ENCODE results near the gene GAL3ST3.

The GAL3ST3 gene

GRCh38 chr11:66068923-66069714 lies 20.2 kb upstream of the GAL3ST3 start:
- peak; percentile 91 for DNase-seq (ENCODE audit: low read depth)
- TF ChIP-seq CTCF (conservative IDR thresholded peaks at IDR 0.05; ENCODE audit: low read length) = peak; percentile 51
- H3K4me3 ChIP-seq (ENCODE audit: low read length) = peak overlapping the region; percentile 56

GRCh38 chr11:66068154-66068821 lies 19.3 kb upstream of the GAL3ST3 start:
- TF ChIP-seq CTCF (conservative IDR thresholded peaks at IDR 0.05; ENCODE audit: low read length) = peak; percentile 87
- H3K4me3 ChIP-seq (ENCODE audit: low read length) = no peak overlapping the region
- DNase-seq (ENCODE audit: low read depth) = peak; percentile 60

- no peak for TF ChIP-seq CTCF (conservative IDR thresholded peaks at IDR 0.05; ENCODE audit: low read length)
- no peak for DNase-seq (ENCODE audit: low read depth)
- no peak overlapping the region for H3K4me3 ChIP-seq (ENCODE audit: low read length)
These were observed 18.7 kb upstream of the GAL3ST3 start for GRCh38 chr11:66067640-66068039.

GRCh38 chr11:66066751-66067150 lies 17.8 kb upstream of the GAL3ST3 start:
- no peak overlapping the region for H3K4me3 ChIP-seq (ENCODE audit: low read length)
- no peak for DNase-seq (ENCODE audit: low read depth)
- TF ChIP-seq CTCF (conservative IDR thresholded peaks at IDR 0.05; ENCODE audit: low read length) = no peak

- no peak overlapping the region for H3K4me3 ChIP-seq (ENCODE audit: low read length)
- TF ChIP-seq CTCF (conservative IDR thresholded peaks at IDR 0.05; ENCODE audit: low read length) = no peak
- no peak for DNase-seq (ENCODE audit: low read depth)
These were observed 15.6 kb upstream of the GAL3ST3 start for GRCh38 chr11:66064571-66064970.

GRCh38 chr11:66063900-66064299 lies 14.9 kb upstream of the GAL3ST3 start:
- no peak for DNase-seq (ENCODE audit: low read depth)
- TF ChIP-seq CTCF (conservative IDR thresholded peaks at IDR 0.05; ENCODE audit: low read length) = no peak
- H3K4me3 ChIP-seq (ENCODE audit: low read length) = no peak overlapping the region

- no peak for DNase-seq (ENCODE audit: low read depth)
- H3K4me3 ChIP-seq (ENCODE audit: low read length) = no peak overlapping the region
- TF ChIP-seq CTCF (conservative IDR thresholded peaks at IDR 0.05; ENCODE audit: low read length) = no peak
These were observed 13.4 kb upstream of the GAL3ST3 start for GRCh38 chr11:66062408-66062807.
